GM12873 (cell line): Measurements from ENCODE around the gene SHQ1.

Experiments used
- TF ChIP-seq, protein P1 (sequence below): IDR thresholded peaks from 2 replicates; pipeline ENCODE4 v1.5.1; 2012; ENCODE audit warnings: low read depth, mild to moderate bottlenecking, moderate library complexity, low read length, control low read depth; ENCODE audit not compliant: insufficient read depth; ENCODE audit errors: missing control alignments

Gene SHQ1

DNA sequence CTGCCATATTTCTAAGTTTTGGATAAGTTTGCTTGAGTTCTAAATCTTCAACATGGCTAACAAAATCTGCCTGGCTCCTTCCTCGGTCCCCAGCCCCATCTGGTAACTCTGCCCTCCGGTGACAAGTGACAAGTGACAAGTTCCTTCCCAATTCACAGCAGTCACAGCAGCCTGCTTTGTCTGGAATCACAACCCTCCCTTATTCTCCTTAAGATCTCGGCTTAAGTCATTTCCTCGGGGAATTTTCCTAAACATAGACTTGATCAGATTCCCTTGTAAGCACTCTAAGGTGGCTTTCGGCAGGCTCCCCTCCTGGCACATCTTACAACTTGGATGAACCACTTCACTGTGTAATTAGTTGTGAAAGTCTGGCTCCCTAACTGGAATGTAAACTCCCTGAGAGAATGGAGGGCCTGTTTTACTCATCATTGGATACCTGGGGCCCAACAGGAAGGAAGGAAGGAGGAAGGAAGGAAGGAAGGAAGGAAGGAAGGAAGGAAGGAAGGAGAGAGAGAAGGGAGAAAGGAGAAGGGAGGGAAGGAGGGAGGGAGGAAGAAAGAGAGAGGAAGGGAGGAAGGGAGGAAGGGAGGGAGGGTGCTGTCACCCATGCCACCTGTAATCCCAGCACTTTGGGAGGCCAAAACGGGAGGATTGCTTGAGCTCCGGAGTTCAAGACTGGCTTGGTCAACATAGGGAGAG is 126.4 kb downstream of the SHQ1 start:
- TF ChIP-seq, protein P1, sequence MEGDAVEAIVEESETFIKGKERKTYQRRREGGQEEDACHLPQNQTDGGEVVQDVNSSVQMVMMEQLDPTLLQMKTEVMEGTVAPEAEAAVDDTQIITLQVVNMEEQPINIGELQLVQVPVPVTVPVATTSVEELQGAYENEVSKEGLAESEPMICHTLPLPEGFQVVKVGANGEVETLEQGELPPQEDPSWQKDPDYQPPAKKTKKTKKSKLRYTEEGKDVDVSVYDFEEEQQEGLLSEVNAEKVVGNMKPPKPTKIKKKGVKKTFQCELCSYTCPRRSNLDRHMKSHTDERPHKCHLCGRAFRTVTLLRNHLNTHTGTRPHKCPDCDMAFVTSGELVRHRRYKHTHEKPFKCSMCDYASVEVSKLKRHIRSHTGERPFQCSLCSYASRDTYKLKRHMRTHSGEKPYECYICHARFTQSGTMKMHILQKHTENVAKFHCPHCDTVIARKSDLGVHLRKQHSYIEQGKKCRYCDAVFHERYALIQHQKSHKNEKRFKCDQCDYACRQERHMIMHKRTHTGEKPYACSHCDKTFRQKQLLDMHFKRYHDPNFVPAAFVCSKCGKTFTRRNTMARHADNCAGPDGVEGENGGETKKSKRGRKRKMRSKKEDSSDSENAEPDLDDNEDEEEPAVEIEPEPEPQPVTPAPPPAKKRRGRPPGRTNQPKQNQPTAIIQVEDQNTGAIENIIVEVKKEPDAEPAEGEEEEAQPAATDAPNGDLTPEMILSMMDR: no peak

DNA sequence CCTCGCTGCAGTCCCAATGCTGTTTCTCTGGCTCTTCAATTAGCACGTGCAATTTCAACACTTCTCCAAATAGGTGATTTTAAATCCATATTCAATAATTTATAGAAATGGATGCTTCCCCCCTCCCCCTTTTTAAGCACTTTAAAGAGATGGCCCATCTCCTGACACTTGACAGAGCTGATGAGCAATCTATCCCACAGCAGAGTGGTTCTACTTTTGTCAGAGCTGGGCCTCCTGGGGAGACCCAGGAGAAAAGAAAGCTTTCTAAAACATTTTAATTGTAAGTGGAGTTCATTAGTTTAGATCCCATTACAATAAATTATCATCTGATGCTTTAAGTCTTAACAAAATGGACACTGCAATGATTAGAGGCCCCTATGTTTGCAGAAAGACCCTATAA is 127.7 kb downstream of the SHQ1 start:
- TF ChIP-seq, protein P1: no peak

DNA sequence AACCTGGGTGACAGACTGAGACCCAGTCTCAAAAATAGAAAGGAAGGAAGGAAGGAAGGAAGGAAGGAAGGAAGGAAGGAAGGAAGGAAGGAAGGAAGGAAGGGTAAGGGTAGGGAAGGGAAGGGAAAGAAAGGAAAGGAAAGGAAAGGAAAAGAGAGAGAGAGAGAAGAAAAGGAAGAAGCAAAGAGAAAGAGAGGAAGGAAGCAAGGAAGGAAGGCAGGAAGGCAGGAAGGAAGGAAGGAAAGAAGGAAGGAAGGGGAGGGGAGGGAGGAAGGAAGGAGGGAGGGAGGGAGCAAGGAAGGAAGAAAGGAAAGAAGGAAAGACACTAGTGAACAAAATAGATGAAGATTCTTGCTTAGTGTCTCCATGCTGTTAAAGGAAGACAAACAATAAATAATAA is 129.1 kb downstream of the SHQ1 start:
- TF ChIP-seq, protein P1: no peak

DNA sequence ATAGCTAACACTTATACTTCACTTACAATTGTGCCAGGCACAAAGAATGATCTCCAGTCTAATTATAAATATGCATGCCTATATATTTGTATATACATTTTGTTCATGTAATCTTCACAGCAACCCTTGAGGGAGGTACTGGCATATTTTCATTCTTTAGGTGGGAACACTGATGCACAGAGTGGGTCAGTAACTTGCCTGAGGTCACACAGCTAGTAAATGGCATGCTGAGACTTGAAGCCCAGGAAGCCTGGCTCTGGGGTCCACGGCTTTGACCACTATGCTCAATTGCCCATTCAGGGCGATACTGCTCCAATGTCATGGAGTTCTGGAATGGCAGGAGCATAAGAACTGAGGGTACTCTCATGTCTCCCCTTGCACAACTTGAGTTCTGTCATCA is 139.8 kb downstream of the SHQ1 start:
- TF ChIP-seq, protein P1: no peak

DNA sequence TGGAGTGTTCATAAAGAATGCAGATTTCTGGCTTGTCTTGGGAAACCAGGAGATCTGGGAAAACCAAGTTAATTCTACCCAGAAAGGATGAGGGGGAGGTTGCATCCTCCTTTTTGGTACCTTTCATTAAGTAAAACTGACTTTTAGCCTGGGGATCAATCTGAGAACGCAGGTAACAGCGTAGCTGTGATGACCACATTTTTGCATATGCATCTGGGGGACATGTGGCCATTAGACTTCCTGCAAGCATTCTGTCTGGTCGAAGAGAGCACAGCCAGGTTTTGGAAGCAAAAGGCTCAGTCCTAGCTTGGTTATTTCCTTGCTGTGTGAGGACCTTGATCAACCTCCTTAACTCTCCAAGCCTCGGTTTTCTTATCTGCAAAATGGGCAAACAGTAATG is 145.2 kb downstream of the SHQ1 start:
- TF ChIP-seq, protein P1: no peak

DNA sequence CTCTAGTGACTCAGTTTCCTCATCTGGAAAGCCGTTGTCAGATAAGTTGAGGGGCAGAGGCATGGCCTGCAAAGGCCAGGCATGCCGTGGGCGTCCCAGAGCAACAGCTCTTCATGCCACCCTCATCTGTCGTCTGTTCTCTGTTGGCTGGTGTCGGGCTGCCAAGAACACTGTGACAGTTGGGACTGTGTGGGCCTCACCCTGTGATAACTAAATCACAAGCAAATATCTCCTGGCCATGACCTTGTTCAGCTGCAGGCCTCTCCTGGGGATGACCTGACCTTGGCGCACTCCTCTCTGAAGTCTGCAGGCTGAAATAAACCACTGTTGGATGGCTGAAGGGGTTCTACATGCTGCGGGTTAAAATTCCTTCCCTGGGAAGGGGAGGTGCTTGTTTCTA is 145.9 kb downstream of the SHQ1 start:
- TF ChIP-seq, protein P1: no peak

DNA sequence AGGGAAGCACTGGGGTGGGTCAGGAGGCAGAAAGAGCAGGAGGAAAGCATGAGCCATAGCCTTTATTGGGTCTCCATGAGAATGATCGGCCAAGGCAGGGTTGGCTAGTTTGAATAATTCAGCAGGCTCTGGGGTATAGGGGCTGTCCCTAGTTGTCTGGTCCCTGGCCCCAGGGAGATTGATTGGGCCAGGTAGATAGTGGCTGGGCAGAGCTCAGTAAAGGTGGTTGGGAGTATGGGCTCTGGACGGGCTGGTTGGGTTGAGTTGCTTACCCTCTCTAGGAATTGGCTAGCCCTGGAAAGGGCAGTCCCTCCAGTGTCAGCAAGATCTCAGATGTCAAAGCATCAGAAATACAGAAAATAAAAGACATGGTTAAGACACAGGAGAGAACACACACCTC is 148.1 kb downstream of the SHQ1 start:
- TF ChIP-seq, protein P1: no peak
